T-helper 1 cell (primary cell): Measurements from ENCODE around the gene NMNAT2.

Experiments used
- DNase-seq, 5 donors: peaks; one replicate each; pipeline ENCODE4 v3.0.0-alpha.2; 2012 to 2020

The NMNAT2 gene

GRCh38 chr1:183203094-183203493 lies 215.1 kb downstream of the NMNAT2 start:
- peak in 1 of 5 donors; percentile 5 for DNase-seq

- DNase-seq = no peak
Measured at GRCh38 chr1:183200451-183200850, 217.7 kb downstream of the NMNAT2 start.

GRCh38 chr1:183199304-183199703 lies 218.9 kb downstream of the NMNAT2 start:
- DNase-seq = no peak

GRCh38 chr1:183198463-183198862 lies 219.7 kb downstream of the NMNAT2 start:
- no peak for DNase-seq
